DND-41 (cell line): ENCODE measurements around the gene BAG3.

Source experiments
- ATAC-seq: fragments of 200-7000 bp; cut with Tn5 transposase; 3 replicates; pipeline ENCODE4 v1.9.1; 2021; ENCODE audit warnings: low read depth; ENCODE audit not compliant: insufficient read depth
- DNase-seq: peaks from one replicate; pipeline ENCODE4 v3.0.0-alpha.2; 2020
- H2AFZ ChIP-seq: 2 replicates; pipeline ENCODE4 v1.6.0; 2012; ENCODE audit warnings: low read depth, low read length
- H3K27ac ChIP-seq: 2 replicates; pipeline ENCODE4 v1.5.1; 2012; ENCODE audit warnings: low read length, inconsistent platforms
- H3K27me3 ChIP-seq: fragments of 200-600 bp; sonication (generic); 2 replicates; pipeline ENCODE4 v1.6.0; 2012; ENCODE audit warnings: low read length, mild to moderate bottlenecking, inconsistent platforms; ENCODE audit not compliant: insufficient read depth, poor library complexity
- H3K36me3 ChIP-seq: 2 replicates; pipeline ENCODE4 v1.5.1; 2012; ENCODE audit warnings: low read length, inconsistent platforms; ENCODE audit not compliant: insufficient read depth
- H3K4me1 ChIP-seq: 2 replicates; pipeline ENCODE4 v1.5.1; 2012; ENCODE audit warnings: mild to moderate bottlenecking, low read length; ENCODE audit not compliant: insufficient read depth
- H3K4me2 ChIP-seq: 2 replicates; pipeline ENCODE4 v1.6.0; 2012; ENCODE audit warnings: mild to moderate bottlenecking, moderate library complexity, low read length, inconsistent platforms; ENCODE audit not compliant: insufficient read depth
- H3K4me3 ChIP-seq, 2 experiments: fragments of 200-600 bp in 1 of 2; shearing (Covaris generic) in 1 of 2; 2 replicates each; pipeline ENCODE4 v1.5.1; 2012 to 2016; ENCODE audit warnings: inconsistent platforms in 2 of 2, low read length in 2 of 2, mild to moderate bottlenecking in 2 of 2, low read depth in 1 of 2, moderate library complexity in 1 of 2
- H3K79me2 ChIP-seq: 2 replicates; pipeline ENCODE4 v1.6.0; 2012; ENCODE audit warnings: low read length, inconsistent platforms; ENCODE audit not compliant: insufficient read depth
- H3K9ac ChIP-seq: 2 replicates; pipeline ENCODE4 v1.6.0; 2012; ENCODE audit warnings: low read depth, mild to moderate bottlenecking, inconsistent platforms, low read length, moderate library complexity
- H3K9me3 ChIP-seq: 2 replicates; pipeline ENCODE4 v1.5.1; 2012; ENCODE audit warnings: low read length, moderate library complexity, mild to moderate bottlenecking, inconsistent platforms; ENCODE audit not compliant: insufficient read depth, severe bottlenecking
- H4K20me1 ChIP-seq: 2 replicates; pipeline ENCODE4 v1.6.0; 2012; ENCODE audit warnings: low read length; ENCODE audit not compliant: insufficient read depth
- CTCF ChIP-seq: IDR thresholded peaks from 2 replicates; pipeline ENCODE4 v1.5.1; 2012; ENCODE audit warnings: borderline replicate concordance, low read length, moderate library complexity, mild to moderate bottlenecking; ENCODE audit not compliant: poor library complexity, severe bottlenecking; ENCODE audit errors: extremely low read depth
- EZH2 ChIP-seq: IDR thresholded peaks from 3 replicates; pipeline ENCODE4 v1.6.1; 2012; ENCODE audit warnings: borderline replicate concordance, low read depth, mild to moderate bottlenecking, moderate library complexity, low read length, inconsistent platforms; ENCODE audit not compliant: severe bottlenecking

BAG3 gene

GRCh38 chr10:119689016-119689580, 37.9 kb downstream of the BAG3 start:
- H3K27me3 ChIP-seq: no peaks in the 10 kb centered on the region
- no peaks in the 10 kb centered on the region for H3K9me3 ChIP-seq
- no peak for DNase-seq
- no peaks in the 10 kb centered on the region for H3K79me2 ChIP-seq
- H3K27ac ChIP-seq: no peak overlapping the region
- H3K4me1 ChIP-seq: no peaks in the 10 kb centered on the region
- TF ChIP-seq CTCF (no peak), EZH2 (no peak)
- no peak overlapping the region for H3K4me2 ChIP-seq
- H4K20me1 ChIP-seq: no peaks in the 10 kb centered on the region
- H3K4me3 ChIP-seq: no peak overlapping the region
- no peaks in the 10 kb centered on the region for H3K36me3 ChIP-seq
- no peak for ATAC-seq
- H2AFZ ChIP-seq: no peak overlapping the region
- H3K9ac ChIP-seq: no peak overlapping the region

- no peak overlapping the region for H2AFZ ChIP-seq
- no peaks in the 10 kb centered on the region for H3K27me3 ChIP-seq
- no peaks in the 10 kb centered on the region for H4K20me1 ChIP-seq
- no peaks in the 10 kb centered on the region for H3K9me3 ChIP-seq
- DNase-seq (no peak), ATAC-seq (no peak; the same call in 2 of the 3 replicates)
- no peak overlapping the region for H3K9ac ChIP-seq
- no peaks in the 10 kb centered on the region for H3K36me3 ChIP-seq
- no peaks in the 10 kb centered on the region for H3K79me2 ChIP-seq
- H3K4me3 ChIP-seq: no peak overlapping the region
- H3K4me1 ChIP-seq: no peaks in the 10 kb centered on the region
- no peak overlapping the region for H3K4me2 ChIP-seq
- TF ChIP-seq CTCF (no peak), EZH2 (no peak)
- no peak overlapping the region for H3K27ac ChIP-seq
These were observed 40.5 kb downstream of the BAG3 start for GRCh38 chr10:119691726-119692125.

- no peaks in the 10 kb centered on the region for H3K9me3 ChIP-seq
- TF ChIP-seq EZH2 (no peak), CTCF (no peak)
- no peak overlapping the region for H3K4me2 ChIP-seq
- H2AFZ ChIP-seq: no peak overlapping the region
- no peak overlapping the region for H3K27ac ChIP-seq
- no peak for DNase-seq
- no peak for ATAC-seq
- H3K4me3 ChIP-seq: no peak overlapping the region
- H3K27me3 ChIP-seq: no peaks in the 10 kb centered on the region
- no peaks in the 10 kb centered on the region for H3K79me2 ChIP-seq
- no peaks in the 10 kb centered on the region for H3K36me3 ChIP-seq
- H4K20me1 ChIP-seq: no peaks in the 10 kb centered on the region
- no peak overlapping the region for H3K9ac ChIP-seq
- no peaks in the 10 kb centered on the region for H3K4me1 ChIP-seq
These were observed 42.2 kb downstream of the BAG3 start for GRCh38 chr10:119693262-119693957.
